ENCODE results near the gene PHF20. TPM values are rescaled to one million over a fixed set of nuclear protein-coding genes. Genes with fewer than 3 reads are reported as not detected.

PHF20 gene
- total and polyA plus RNA-seq, 4 donors: 17.5 to 51.5 (median 32.6) TPM

GRCh38 chr20:35904982-35905663, 133.3 kb downstream of the PHF20 start:
- H3K27me3 ChIP-seq (ENCODE audit: control insufficient read depth in 3 of 3, insufficient read depth in 3 of 3, low read length in 2 of 3): no peaks in the 10 kb centered on the region
- 95 to 99% methylated on average over 4 of the region's 4 CpGs for WGBS, 2 donors
- no peak for TF ChIP-seq CTCF (IDR thresholded peaks at IDR 0.05; ENCODE audit: control extremely low read depth, extremely low read depth)
- H3K4me1 ChIP-seq (ENCODE audit: control insufficient read depth in 5 of 5, insufficient read depth in 5 of 5, low read length in 5 of 5): peaks cover 0 to 8% (median 0%) of the 10 kb centered on the region in 5 donors
- H3K9ac ChIP-seq (ENCODE audit: insufficient read depth in 1 of 2, low read length in 2 of 2): no peak overlapping the region
- H3K36me3 ChIP-seq (ENCODE audit: control insufficient read depth in 4 of 4, insufficient read depth in 4 of 4, low read length in 4 of 4): peaks cover 0 to 21% (median 10%) of the 10 kb centered on the region in 4 donors
- DNase-seq (no peak), ATAC-seq (ENCODE audit: insufficient read depth, low FRiP score) (no peak)
- H3K27ac ChIP-seq (ENCODE audit: low read depth in 1 of 2, low read length in 1 of 2): no peak overlapping the region
- peaks cover 0 to 3% (median 0%) of the 10 kb centered on the region in 4 donors for H3K9me3 ChIP-seq (ENCODE audit: control insufficient read depth in 4 of 4, insufficient read depth in 3 of 4, low read length in 3 of 4)
- H3K4me3 ChIP-seq: no peak overlapping the region

GRCh38 chr20:35907017-35907701, 135.3 kb downstream of the PHF20 start:
- ATAC-seq (ENCODE audit: insufficient read depth, low FRiP score) (no peak), DNase-seq (peak; percentile 13 to 16 (median 15))
- Histone ChIP-seq H3K4me3 (no peak overlapping the region), H3K27me3 (ENCODE audit: control insufficient read depth in 3 of 3, insufficient read depth in 3 of 3, low read length in 2 of 3) (no peaks in the 10 kb centered on the region), H3K4me1 (ENCODE audit: control insufficient read depth in 5 of 5, insufficient read depth in 5 of 5, low read length in 5 of 5) (peaks cover 0 to 8% (median 0%) of the 10 kb centered on the region in 5 donors), H3K36me3 (ENCODE audit: control insufficient read depth in 4 of 4, insufficient read depth in 4 of 4, low read length in 4 of 4) (peaks cover 0 to 19% (median 12%) of the 10 kb centered on the region in 4 donors), H3K9me3 (ENCODE audit: control insufficient read depth in 4 of 4, insufficient read depth in 3 of 4, low read length in 3 of 4) (peaks cover 0 to 2% (median 0%) of the 10 kb centered on the region in 4 donors), H3K9ac (ENCODE audit: insufficient read depth in 1 of 2, low read length in 2 of 2) (no peak overlapping the region), H3K27ac (ENCODE audit: low read depth in 1 of 2, low read length in 1 of 2) (peak overlapping the region; percentile 39 to 46)
- WGBS, 2 donors: 81 to 85% methylated on average over 7 of the region's 7 CpGs
- TF ChIP-seq CTCF (IDR thresholded peaks at IDR 0.05; ENCODE audit: control extremely low read depth, extremely low read depth): no peak

GRCh38 chr20:35908007-35908406, 136.2 kb downstream of the PHF20 start:
- no peak overlapping the region for H3K9ac ChIP-seq (ENCODE audit: insufficient read depth in 1 of 2, low read length in 2 of 2)
- DNase-seq (no peak), ATAC-seq (ENCODE audit: insufficient read depth, low FRiP score) (no peak)
- peaks cover 0 to 8% (median 0%) of the 10 kb centered on the region in 5 donors for H3K4me1 ChIP-seq (ENCODE audit: control insufficient read depth in 5 of 5, insufficient read depth in 5 of 5, low read length in 5 of 5)
- H3K27me3 ChIP-seq (ENCODE audit: control insufficient read depth in 3 of 3, insufficient read depth in 3 of 3, low read length in 2 of 3): no peaks in the 10 kb centered on the region
- no peaks in the 10 kb centered on the region for H3K9me3 ChIP-seq (ENCODE audit: control insufficient read depth in 4 of 4, insufficient read depth in 3 of 4, low read length in 3 of 4)
- no peak for TF ChIP-seq CTCF (IDR thresholded peaks at IDR 0.05; ENCODE audit: control extremely low read depth, extremely low read depth)
- H3K4me3 ChIP-seq: no peak overlapping the region
- H3K36me3 ChIP-seq (ENCODE audit: control insufficient read depth in 4 of 4, insufficient read depth in 4 of 4, low read length in 4 of 4): peaks cover 3 to 21% (median 12%) of the 10 kb centered on the region in 4 donors
- H3K27ac ChIP-seq (ENCODE audit: low read depth in 1 of 2, low read length in 1 of 2): no peak overlapping the region
